ENCODE data around the gene COBL. TPM values are rescaled to one million over a fixed set of nuclear protein-coding genes. Genes with fewer than 3 reads are reported as not detected.

COBL gene
- total and polyA plus RNA-seq, 2 donors (not counting 3 experiments of a cell fraction or from before 2014, with no cell fraction given), result 0.11 TPM; not detected in 1

- DNase-seq (ENCODE audit: low read depth, low spot score), result no peak
- CTCF ChIA-PET, result no interaction called here
- no peaks in the 10 kb centered on the region for H3K36me3 ChIP-seq (ENCODE audit: control insufficient read depth in 2 of 2, extremely low read depth in 1 of 2, insufficient read depth in 2 of 2, low read length in 2 of 2)
- H3K4me2 ChIP-seq (ENCODE audit: insufficient read depth, low read length), result no peak overlapping the region
- no peak overlapping the region for H3K27ac ChIP-seq (ENCODE audit: insufficient read depth, low read depth, low read length)
- POLR2A ChIA-PET, result no interaction called here
- no peak overlapping the region for H3K9ac ChIP-seq (replicated peaks; ENCODE audit: extremely low read depth, insufficient read depth, low read length)
- H3K9me1 ChIP-seq (replicated peaks; ENCODE audit: control insufficient read depth, extremely low read depth, insufficient read depth, low read length), result no peaks in the 10 kb centered on the region
- intact Hi-C loops (cut with micrococcal nuclease), result no loop called here
- H3K4me3 ChIP-seq (replicated peaks in 1 of 3; ENCODE audit: insufficient read depth in 1 of 3, low read depth in 1 of 3, low read length in 3 of 3), result no peak overlapping the region
- H3K9me3 ChIP-seq (replicated peaks; ENCODE audit: control insufficient read depth, insufficient read depth, low read length), result no peaks in the 10 kb centered on the region
- no peaks in the 10 kb centered on the region for H3K4me1 ChIP-seq (ENCODE audit: control insufficient read depth, extremely low read depth, insufficient read depth, low read length)
- H4K20me1 ChIP-seq (replicated peaks; ENCODE audit: control insufficient read depth, extremely low read depth, insufficient read depth, low read length), result no peaks in the 10 kb centered on the region
- no peaks in the 10 kb centered on the region for H3K79me2 ChIP-seq (ENCODE audit: control insufficient read depth, insufficient read depth, low read length)
- no peaks in the 10 kb centered on the region for H3K27me3 ChIP-seq (ENCODE audit: control insufficient read depth in 2 of 2, insufficient read depth in 2 of 2, low read length in 2 of 2)
- no peak overlapping the region for H2AFZ ChIP-seq (ENCODE audit: low read depth, low read length)
- BruUV-seq (replicated peaks), result no TSS peak
- FAIRE-seq, result no peak
- dilution Hi-C loops (cut with MboI; ENCODE audit: extremely low pct_ligation_motif_present, low sequenced_read_pairs), result no loop called here
- TF ChIP-seq MAX (IDR thresholded peaks at IDR 0.05; ENCODE audit: insufficient read depth, insufficient read length) (no peak), MYC (IDR thresholded peaks at IDR 0.05; ENCODE audit: low read depth, low read length) (no peak), GATA2 (IDR thresholded peaks at IDR 0.05; ENCODE audit: insufficient read depth, insufficient read length, low read depth, low read length) (no peak), FOS (IDR thresholded peaks at IDR 0.05; ENCODE audit: borderline replicate concordance, insufficient read depth, low read length) (no peak), EZH2 (IDR thresholded peaks at IDR 0.05; ENCODE audit: borderline replicate concordance, low read depth, low read length, severe bottlenecking) (no peak), JUN (IDR thresholded peaks at IDR 0.05; ENCODE audit: borderline replicate concordance, insufficient read depth, insufficient read length, low read depth) (no peak), CTCF (IDR thresholded peaks at IDR 0.05; ENCODE audit: extremely low read depth in 1 of 2, insufficient read depth in 1 of 2, low read depth in 1 of 2, low read length in 2 of 2) (no peak), POLR2AphosphoS5 (IDR thresholded peaks at IDR 0.05; ENCODE audit: insufficient read depth, low read depth, low read length) (no peak), POLR2A (IDR thresholded peaks at IDR 0.05; ENCODE audit: low read depth, low read length) (no peak)
Observed at GRCh38 chr7:51326656-51327286, 10.2 kb upstream of the COBL start.
